Progenitor cell of endocrine pancreas (in vitro differentiated cells): ENCODE data around the gene SENP5. TPM values are rescaled to one million over a fixed set of nuclear protein-coding genes. Genes with fewer than 3 reads are reported as not detected.
"Not testable (repeated sequence)": the region's sequence is repeated elsewhere in the genome, so short reads cannot be mapped to it uniquely, and the experiment has no call there.

Experiments used
- DNase-seq: peaks from one replicate; pipeline ENCODE4 v3.0.0; 2021; ENCODE audit warnings: low spot score; ENCODE audit not compliant: unreplicated experiment
- H3K27ac Mint-ChIP-seq: 2 replicates; pipeline ENCODE4 v1.8.0; 2021; ENCODE audit warnings: mild to moderate bottlenecking, moderate library complexity, mixed read lengths
- H3K27me3 Mint-ChIP-seq: 2 replicates; pipeline ENCODE4 v1.8.0; 2021; ENCODE audit warnings: mixed read lengths
- H3K36me3 Mint-ChIP-seq: 2 replicates; pipeline ENCODE4 v1.8.0; 2022; ENCODE audit warnings: mixed read lengths; ENCODE audit not compliant: insufficient read depth
- H3K4me1 Mint-ChIP-seq: 2 replicates; pipeline ENCODE4 v1.8.0; 2021; ENCODE audit warnings: low read depth, mixed read lengths
- H3K4me3 Mint-ChIP-seq: 2 replicates; pipeline ENCODE4 v1.8.0; 2021; ENCODE audit warnings: low read depth, mild to moderate bottlenecking, moderate library complexity, mixed read lengths
- H3K9me3 Mint-ChIP-seq: 2 replicates; pipeline ENCODE4 v1.8.0; 2021; ENCODE audit warnings: low read depth, mixed read lengths
- CTCF ChIP-seq: fragments of 200-600 bp; sonication (generic); IDR thresholded peaks from one replicate; pipeline ENCODE4 v1.5.0; 2021; ENCODE audit warnings: antibody characterized with exemption, mild to moderate bottlenecking; ENCODE audit not compliant: unreplicated experiment
- long read RNA-seq: library from polyadenylated mRNA; unstranded; transcript quantifications from one replicate; pipeline ENCODE4 v2.0.0, GENCODE V29; 2020
- total RNA-seq: library from RNA; stranded (reverse); gene quantifications from 2 replicates; pipeline ENCODE4 v1.2.1, GENCODE V29; 2021

Gene SENP5
- total RNA-seq: 41.1 and 41.4 TPM in 2 replicates
- long read RNA-seq, full-length matches to known transcripts: 18 of 53 reads
- long read RNA-seq, partial matches to known transcripts: 21 of 53 reads
- long read RNA-seq, other reads (novel, unspliced or antisense): 14 of 53 reads

GRCh38 chr3:196867507-196868296 lies at the start of gene SENP5:
Gene SENP5 (plus strand): TSS chr3:196867920. CDS start chr3:196885182, 17,262 bp downstream.
- peak; percentile 78 for DNase-seq
- peak within 1 kb of the TSS; percentile 98 for H3K27ac Mint-ChIP-seq
- peak within 1 kb of the TSS; percentile 95 for H3K4me3 Mint-ChIP-seq
- H3K4me1 Mint-ChIP-seq: peaks cover 13% of the 10 kb centered on the region
- peaks cover 6% of the 10 kb centered on the region for H3K9me3 Mint-ChIP-seq
- no peak for TF ChIP-seq CTCF
- H3K27me3 Mint-ChIP-seq: no peaks in the 10 kb centered on the region
- no peaks in the 10 kb centered on the region for H3K36me3 Mint-ChIP-seq

- H3K27me3 Mint-ChIP-seq: no peaks in the 10 kb centered on the region
Measured at GRCh38 chr3:196821806-196822355, 45.8 kb upstream of the SENP5 start.

GRCh38 chr3:196829651-196830050 lies 38.1 kb upstream of the SENP5 start:
- not testable (repeated sequence) for H3K9me3 Mint-ChIP-seq, H3K27ac Mint-ChIP-seq, H3K4me3 Mint-ChIP-seq, DNase-seq, H3K27me3 Mint-ChIP-seq, H3K4me1 Mint-ChIP-seq
- H3K36me3 Mint-ChIP-seq: peaks cover 14% of the 10 kb centered on the region

More at GRCh38 chr3:196821806-196822355, 45.8 kb upstream of the SENP5 start:
- Mint-ChIP-seq H3K9me3 (no peaks in the 10 kb centered on the region), H3K4me1 (no peaks in the 10 kb centered on the region), H3K4me3 (no peak overlapping the region), H3K36me3 (peaks cover 30% of the 10 kb centered on the region), H3K27ac (no peak overlapping the region)
- no peak for DNase-seq
- TF ChIP-seq CTCF: no peak

- no peaks in the 10 kb centered on the region for H3K9me3 Mint-ChIP-seq
- no peak for DNase-seq
- no peaks in the 10 kb centered on the region for H3K27me3 Mint-ChIP-seq
- H3K27ac Mint-ChIP-seq: no peak overlapping the region
- no peaks in the 10 kb centered on the region for H3K4me1 Mint-ChIP-seq
- TF ChIP-seq CTCF: no peak
- peaks cover 7% of the 10 kb centered on the region for H3K36me3 Mint-ChIP-seq
- no peak overlapping the region for H3K4me3 Mint-ChIP-seq
Measured at GRCh38 chr3:196835086-196835485, 32.6 kb upstream of the SENP5 start.

GRCh38 chr3:196836626-196837025 lies 31.1 kb upstream of the SENP5 start:
- not testable (repeated sequence) for DNase-seq, H3K36me3 Mint-ChIP-seq, H3K9me3 Mint-ChIP-seq, H3K27me3 Mint-ChIP-seq, H3K4me3 Mint-ChIP-seq, H3K27ac Mint-ChIP-seq, H3K4me1 Mint-ChIP-seq

- Mint-ChIP-seq H3K4me3 (no peak overlapping the region), H3K36me3 (peaks cover 4% of the 10 kb centered on the region), H3K9me3 (no peaks in the 10 kb centered on the region), H3K4me1 (no peaks in the 10 kb centered on the region), H3K27ac (no peak overlapping the region), H3K27me3 (no peaks in the 10 kb centered on the region)
- DNase-seq: no peak
- TF ChIP-seq CTCF: peak; percentile 63
Measured at GRCh38 chr3:196837819-196838420, 29.8 kb upstream of the SENP5 start.

- H3K4me3 Mint-ChIP-seq, H3K4me1 Mint-ChIP-seq, H3K9me3 Mint-ChIP-seq, H3K27me3 Mint-ChIP-seq, DNase-seq, H3K27ac Mint-ChIP-seq, H3K36me3 Mint-ChIP-seq: not testable (repeated sequence)
Measured at GRCh38 chr3:196839351-196839750, 28.4 kb upstream of the SENP5 start.
